ENCODE measurements around the gene JMJD8.

Gene JMJD8

GRCh38 chr16:641326-642188, 42.6 kb downstream of the JMJD8 start, which contains the start of gene MCRIP2:
TSS of gene MCRIP2 (plus strand) at chr16:641828. CDS start at chr16:641992, 164 bp downstream.
- DNase-seq (ENCODE audit: low read depth in 2 of 2), result no peak

GRCh38 chr16:640614-641013, 43.5 kb downstream of the JMJD8 start:
- DNase-seq (ENCODE audit: low read depth in 2 of 2), result no peak

GRCh38 chr16:638836-639235, 45.3 kb downstream of the JMJD8 start:
- no peak for DNase-seq (ENCODE audit: low read depth in 2 of 2)

DNA sequence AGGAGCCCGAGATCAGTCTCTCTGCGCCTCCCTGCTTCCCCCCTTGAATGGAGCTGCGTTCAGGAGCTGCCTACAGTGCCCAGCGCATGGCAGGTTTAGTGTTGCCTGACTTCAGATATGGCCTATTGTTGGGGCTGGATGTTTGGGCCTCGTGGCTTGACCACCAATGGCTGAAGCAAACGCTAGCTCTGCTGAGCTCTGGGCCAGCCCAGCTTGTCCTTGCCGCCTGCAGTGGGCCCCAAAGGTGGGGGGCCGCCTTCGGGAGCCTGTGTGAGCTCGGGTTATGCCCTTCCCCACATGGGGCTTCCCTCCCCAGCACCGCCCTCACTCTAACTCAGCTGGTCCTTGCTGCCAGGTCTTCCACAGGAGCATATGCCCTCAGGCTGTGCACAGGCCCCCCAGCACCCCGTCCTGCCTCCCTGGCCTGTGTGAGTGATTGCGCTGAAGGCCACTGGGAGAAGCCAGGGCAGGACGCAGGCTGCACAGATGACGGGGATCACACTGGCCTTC, 46.0 kb downstream of the JMJD8 start:
- DNase-seq (ENCODE audit: low read depth in 2 of 2), result no peak

DNA sequence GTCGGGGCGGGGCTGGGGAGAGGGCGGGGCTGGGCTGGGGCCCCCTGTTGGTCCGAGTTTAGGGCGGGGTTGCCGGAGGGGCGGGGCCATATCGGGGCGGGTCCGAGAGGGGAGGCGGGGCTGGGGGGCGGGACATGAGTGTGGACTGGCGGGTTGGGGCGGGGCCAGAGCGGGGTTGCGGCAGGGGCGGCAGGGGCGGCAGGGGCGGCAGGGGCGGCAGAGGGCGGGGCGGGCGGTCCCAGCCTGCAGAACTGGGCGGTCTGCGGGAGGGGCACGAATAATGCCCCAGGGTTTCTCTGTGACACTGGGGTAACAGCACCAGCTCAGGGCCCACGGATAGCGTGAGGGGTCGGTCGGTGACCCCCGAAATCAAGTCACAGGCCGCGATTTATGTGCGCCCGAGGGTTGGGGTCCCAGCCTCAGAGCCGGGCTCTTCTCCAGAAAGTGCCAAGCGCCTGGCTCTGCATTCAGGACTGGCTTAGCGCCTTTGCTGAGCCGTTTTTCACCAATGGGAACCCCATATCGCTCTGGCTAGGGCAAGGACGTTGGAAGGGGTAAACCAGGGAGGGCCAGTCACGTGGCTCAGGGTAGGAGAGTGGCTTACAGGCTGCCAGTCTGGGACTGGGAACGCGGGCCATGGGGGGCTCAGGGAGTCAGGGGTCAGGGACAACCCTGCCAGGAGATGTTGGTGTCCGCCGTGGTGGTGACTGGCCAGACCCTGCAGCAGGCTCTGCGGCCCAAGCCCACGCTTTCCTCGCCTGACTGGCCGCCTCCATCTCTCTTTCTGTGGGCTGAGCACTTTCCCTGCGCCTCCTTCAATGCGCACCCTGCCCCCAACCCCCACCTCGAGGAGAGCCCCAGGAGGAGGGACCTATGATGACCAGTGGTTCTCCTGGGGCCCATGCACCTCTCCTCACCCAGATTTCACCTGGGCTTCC, 46.8 kb downstream of the JMJD8 start:
- DNase-seq (ENCODE audit: low read depth in 2 of 2), result peak; percentile 67 to 74

DNA sequence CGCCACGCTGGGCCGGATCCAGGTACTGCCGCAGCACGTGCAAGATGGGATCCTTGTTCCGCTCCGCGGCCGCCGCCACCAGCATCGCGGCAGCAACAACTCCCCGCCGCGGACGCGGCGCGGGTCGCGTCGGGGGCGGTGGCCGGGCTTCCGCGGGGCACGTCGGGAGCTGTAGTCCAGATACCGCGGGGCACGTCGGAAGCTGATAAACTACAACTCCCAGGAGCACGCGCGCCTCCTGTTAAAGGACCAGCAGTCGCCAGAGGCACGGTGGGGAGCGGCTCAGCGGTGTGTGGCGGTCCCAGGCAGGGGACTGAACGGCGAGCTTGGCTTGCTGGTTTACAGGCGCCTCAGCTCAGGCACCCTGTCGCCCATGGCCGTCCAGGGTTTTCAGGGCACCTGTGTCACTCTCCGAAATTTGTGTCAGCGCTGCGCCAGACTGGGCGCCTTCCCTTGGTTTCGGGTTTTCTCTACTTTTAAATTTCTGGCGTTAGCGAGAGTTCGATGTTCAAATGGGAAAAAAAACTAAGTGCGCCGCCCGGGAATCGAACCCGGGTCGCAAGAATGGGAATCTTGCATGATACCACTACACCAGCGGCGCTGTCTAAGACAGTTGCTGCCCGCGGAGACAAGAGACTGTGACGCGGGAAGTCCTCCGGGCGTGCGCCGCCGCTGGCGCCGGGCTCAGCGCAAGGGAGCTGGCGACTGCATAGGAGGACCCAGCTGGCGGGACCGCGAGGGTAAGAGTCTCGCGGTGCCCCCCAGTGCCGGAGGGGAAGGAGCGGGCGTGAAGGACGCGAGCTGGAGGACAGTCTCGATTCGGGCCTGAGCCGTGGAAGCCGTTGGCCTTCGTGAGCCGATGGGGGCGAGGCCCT, 47.7 kb downstream of the JMJD8 start, which contains the start of gene METTL26:
METTL26 (minus strand) TSS at position 100 of the 875 bp plus-strand sequence; CDS start at position 85, 15 bp downstream.
- peak; percentile 76 to 78 for DNase-seq (ENCODE audit: low read depth in 2 of 2)

DNA sequence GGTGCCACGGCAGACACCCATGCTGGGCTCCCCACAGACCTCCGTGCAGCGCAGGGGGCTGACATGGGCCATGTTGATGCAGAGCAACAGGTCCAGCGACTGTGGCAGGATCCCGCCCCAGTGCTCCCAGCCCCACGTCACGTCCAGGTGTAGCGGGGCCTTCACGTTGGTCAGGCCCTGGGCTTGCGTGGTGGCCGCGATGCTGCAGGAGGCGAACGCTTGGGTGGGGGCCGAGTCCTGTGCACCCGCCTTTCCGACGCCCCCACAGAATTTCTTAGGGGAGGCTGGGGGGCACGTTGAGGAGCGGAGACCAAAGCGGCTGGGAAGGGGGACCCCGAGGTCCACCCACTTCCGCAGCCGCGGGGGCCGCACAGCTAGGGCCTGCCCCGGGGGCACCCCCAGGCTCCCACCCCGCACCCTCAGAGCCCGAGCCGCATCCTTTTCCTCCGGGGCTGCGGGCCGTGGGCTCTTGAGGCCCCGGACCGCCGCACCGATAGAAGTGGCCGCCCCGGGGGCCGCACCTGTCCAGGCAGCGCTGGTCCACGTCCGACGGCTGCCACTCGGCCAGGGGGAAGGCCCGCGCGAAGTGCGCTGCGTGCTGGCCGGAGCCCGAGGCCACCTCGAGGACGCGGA, 48.4 kb downstream of the JMJD8 start:
- DNase-seq (ENCODE audit: low read depth in 2 of 2), result no peak

GRCh38 chr16:634996-635395, 49.1 kb downstream of the JMJD8 start:
- no peak for DNase-seq (ENCODE audit: low read depth in 2 of 2)

DNA sequence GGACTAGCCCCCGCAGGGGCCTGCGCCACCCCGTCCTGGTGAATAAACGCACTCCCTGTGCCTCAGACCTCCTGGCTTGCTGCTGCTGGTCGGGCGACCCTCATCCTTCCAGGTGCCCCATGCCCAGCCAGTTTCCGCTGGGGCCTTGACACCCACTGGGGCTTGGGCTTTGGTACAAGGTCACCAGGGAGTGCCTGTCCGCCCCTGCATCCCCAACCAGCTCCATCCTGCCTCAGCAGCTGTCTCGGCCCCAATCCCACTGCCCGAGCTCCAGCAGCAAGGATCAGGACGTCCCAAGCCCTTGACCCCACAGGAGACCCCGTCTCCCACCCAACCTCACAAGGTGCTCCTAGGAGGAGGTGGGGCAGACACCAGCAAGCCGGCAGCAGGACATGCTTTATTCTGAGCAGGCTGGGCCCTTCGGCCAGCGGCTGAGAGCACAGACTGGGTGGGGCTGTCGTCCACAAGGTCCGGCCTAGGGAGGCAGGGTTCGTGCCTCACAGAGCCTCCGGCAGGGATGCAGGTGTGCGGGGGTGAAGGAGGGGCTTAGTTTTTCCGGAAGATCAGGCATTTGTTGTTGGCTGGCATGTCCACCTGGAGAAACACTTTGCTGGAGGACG, 50.0 kb downstream of the JMJD8 start:
- no peak for DNase-seq (ENCODE audit: low read depth in 2 of 2)

- no peak for DNase-seq (ENCODE audit: low read depth in 2 of 2)
Observed at GRCh38 chr16:633336-634050, 50.6 kb downstream of the JMJD8 start.

DNA sequence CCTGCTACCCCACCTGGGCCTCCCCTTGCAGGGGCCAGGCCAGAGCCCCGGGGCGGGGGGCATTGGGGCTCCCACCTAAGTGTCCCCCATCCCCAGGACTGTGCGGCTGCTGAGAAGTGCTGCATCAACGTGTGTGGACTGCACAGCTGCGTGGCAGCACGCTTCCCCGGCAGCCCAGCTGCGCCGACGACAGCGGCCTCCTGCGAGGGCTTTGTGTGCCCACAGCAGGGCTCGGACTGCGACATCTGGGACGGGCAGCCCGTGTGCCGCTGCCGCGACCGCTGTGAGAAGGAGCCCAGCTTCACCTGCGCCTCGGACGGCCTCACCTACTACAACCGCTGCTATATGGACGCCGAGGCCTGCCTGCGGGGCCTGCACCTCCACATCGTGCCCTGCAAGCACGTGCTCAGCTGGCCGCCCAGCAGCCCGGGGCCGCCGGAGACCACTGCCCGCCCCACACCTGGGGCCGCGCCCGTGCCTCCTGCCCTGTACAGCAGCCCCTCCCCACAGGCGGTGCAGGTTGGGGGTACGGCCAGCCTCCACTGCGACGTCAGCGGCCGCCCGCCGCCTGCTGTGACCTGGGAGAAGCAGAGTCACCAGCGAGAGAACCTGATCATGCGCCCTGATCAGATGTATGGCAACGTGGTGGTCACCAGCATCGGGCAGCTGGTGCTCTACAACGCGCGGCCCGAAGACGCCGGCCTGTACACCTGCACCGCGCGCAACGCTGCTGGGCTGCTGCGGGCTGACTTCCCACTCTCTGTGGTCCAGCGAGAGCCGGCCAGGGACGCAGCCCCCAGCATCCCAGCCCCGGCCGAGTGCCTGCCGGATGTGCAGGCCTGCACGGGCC, 51.4 kb downstream of the JMJD8 start:
- no peak for DNase-seq (ENCODE audit: low read depth in 2 of 2)

GRCh38 chr16:631808-632358, 52.3 kb downstream of the JMJD8 start:
- DNase-seq (ENCODE audit: low read depth in 2 of 2), result no peak
